OCI-LY1 (cell line): ENCODE data around the gene CPHXL2.

Source experiments
- H2AFZ ChIP-seq: fragments of 200-600 bp; sonication (generic), shearing (Covaris generic); 2 replicates; pipeline ENCODE4 v1.6.0; 2014; ENCODE audit warnings: antibody characterized with exemption, mild to moderate bottlenecking, low read length
- H3F3A ChIP-seq: fragments of 200-600 bp; sonication (generic), shearing (Covaris generic); 2 replicates; pipeline ENCODE4 v1.6.0; 2014; ENCODE audit warnings: mild to moderate bottlenecking, antibody characterized with exemption, low read length, moderate library complexity; ENCODE audit not compliant: insufficient read depth
- H3K27ac ChIP-seq: fragments of 200-600 bp; sonication (generic); 2 replicates; pipeline ENCODE4 v1.5.1; 2014; ENCODE audit warnings: low read length, mixed run types, mild to moderate bottlenecking, low read depth; ENCODE audit not compliant: poor library complexity, severe bottlenecking
- H3K27me3 ChIP-seq: fragments of 200-600 bp; sonication (generic); 2 replicates; pipeline ENCODE4 v1.6.0; 2014; ENCODE audit warnings: antibody characterized with exemption, mild to moderate bottlenecking, low read length, moderate library complexity; ENCODE audit not compliant: insufficient read depth
- H3K36me3 ChIP-seq: fragments of 200-600 bp; sonication (generic); 2 replicates; pipeline ENCODE4 v1.6.1; 2014; ENCODE audit warnings: mild to moderate bottlenecking, antibody characterized with exemption, low read length, moderate library complexity, mixed read lengths; ENCODE audit not compliant: insufficient read depth
- H3K4me1 ChIP-seq: fragments of 200-600 bp; sonication (generic); 2 replicates; pipeline ENCODE4 v1.5.1; 2014; ENCODE audit warnings: mild to moderate bottlenecking, low read length, moderate library complexity; ENCODE audit not compliant: insufficient read depth, severe bottlenecking
- H3K4me2 ChIP-seq: fragments of 200-600 bp; sonication (generic), shearing (Covaris generic); 2 replicates; pipeline ENCODE4 v1.6.1; 2014; ENCODE audit warnings: low read length
- H3K4me3 ChIP-seq: fragments of 200-600 bp; sonication (generic); 2 replicates; pipeline ENCODE4 v1.5.1; 2014; ENCODE audit warnings: low read length, low read depth, mild to moderate bottlenecking, mixed read lengths; ENCODE audit not compliant: poor library complexity, severe bottlenecking
- H3K79me2 ChIP-seq: fragments of 200-600 bp; shearing (Covaris generic); 2 replicates; pipeline ENCODE4 v1.6.1; 2016; ENCODE audit warnings: mixed run types, low read length, mixed read lengths; ENCODE audit not compliant: insufficient read depth
- H3K9ac ChIP-seq: fragments of 200-600 bp; sonication (generic), shearing (Covaris generic); 2 replicates; pipeline ENCODE4 v1.6.1; 2014; ENCODE audit warnings: mild to moderate bottlenecking, low read length, mixed read lengths
- H3K9me2 ChIP-seq: fragments of 200-600 bp; sonication (generic), shearing (Covaris generic); 2 replicates; pipeline ENCODE4 v1.6.1; 2014; ENCODE audit warnings: low read depth, mild to moderate bottlenecking, low read length, mixed read lengths
- H3K9me3 ChIP-seq: fragments of 200-600 bp; shearing (Covaris generic); 2 replicates; pipeline ENCODE4 v1.6.1; 2014; ENCODE audit warnings: low read length, mixed read lengths
- H4K20me1 ChIP-seq: fragments of 200-600 bp; sonication (generic), shearing (Covaris generic); 2 replicates; pipeline ENCODE4 v1.6.0; 2016; ENCODE audit warnings: mild to moderate bottlenecking, low read length; ENCODE audit not compliant: insufficient read depth
- EZH2 ChIP-seq: fragments of 200-600 bp; sonication (generic), shearing (Covaris generic); IDR thresholded peaks from 2 replicates; pipeline ENCODE4 v1.8.0; 2017; ENCODE audit warnings: borderline replicate concordance, mixed run types, mild to moderate bottlenecking, antibody characterized with exemption, low read length, moderate library complexity, mixed read lengths
- TF ChIP-seq, protein P1 (sequence below): fragments of 200-600 bp; sonication (generic), shearing (Covaris generic); IDR thresholded peaks from 2 replicates; pipeline ENCODE4 v1.5.1; 2017; ENCODE audit warnings: mild to moderate bottlenecking, antibody characterized with exemption, low read length, moderate library complexity, mixed read lengths

Gene CPHXL2

DNA sequence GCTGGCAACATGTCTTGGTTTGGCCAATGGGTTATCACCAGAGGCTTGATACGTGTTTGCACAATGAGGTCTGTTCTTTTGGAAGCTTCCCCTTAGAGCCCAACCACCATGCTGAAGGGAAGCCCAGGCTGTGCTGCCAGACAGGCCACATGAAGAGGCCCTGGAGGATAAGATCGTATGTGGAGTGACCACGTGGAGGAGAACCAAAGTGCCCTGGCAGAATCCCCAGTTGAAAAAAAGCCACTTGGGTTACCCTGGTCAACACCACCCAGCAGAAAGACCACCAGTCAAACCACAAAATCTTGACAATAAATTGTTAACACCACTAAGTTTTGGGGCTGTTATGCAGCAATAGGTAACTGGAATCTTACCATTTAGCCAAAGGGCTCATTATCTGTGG lies 46.8 kb downstream of the CPHXL2 start:
- H3K4me1 ChIP-seq, result no peaks in the 10 kb centered on the region
- no peaks in the 10 kb centered on the region for H3K79me2 ChIP-seq
- no peaks in the 10 kb centered on the region for H3K9me2 ChIP-seq
- H3K9me3 ChIP-seq, result no peaks in the 10 kb centered on the region
- no peak overlapping the region for H3K4me2 ChIP-seq
- TF ChIP-seq, protein P1, sequence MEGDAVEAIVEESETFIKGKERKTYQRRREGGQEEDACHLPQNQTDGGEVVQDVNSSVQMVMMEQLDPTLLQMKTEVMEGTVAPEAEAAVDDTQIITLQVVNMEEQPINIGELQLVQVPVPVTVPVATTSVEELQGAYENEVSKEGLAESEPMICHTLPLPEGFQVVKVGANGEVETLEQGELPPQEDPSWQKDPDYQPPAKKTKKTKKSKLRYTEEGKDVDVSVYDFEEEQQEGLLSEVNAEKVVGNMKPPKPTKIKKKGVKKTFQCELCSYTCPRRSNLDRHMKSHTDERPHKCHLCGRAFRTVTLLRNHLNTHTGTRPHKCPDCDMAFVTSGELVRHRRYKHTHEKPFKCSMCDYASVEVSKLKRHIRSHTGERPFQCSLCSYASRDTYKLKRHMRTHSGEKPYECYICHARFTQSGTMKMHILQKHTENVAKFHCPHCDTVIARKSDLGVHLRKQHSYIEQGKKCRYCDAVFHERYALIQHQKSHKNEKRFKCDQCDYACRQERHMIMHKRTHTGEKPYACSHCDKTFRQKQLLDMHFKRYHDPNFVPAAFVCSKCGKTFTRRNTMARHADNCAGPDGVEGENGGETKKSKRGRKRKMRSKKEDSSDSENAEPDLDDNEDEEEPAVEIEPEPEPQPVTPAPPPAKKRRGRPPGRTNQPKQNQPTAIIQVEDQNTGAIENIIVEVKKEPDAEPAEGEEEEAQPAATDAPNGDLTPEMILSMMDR, result no peak
- no peak for TF ChIP-seq EZH2
- H3K27me3 ChIP-seq, result no peaks in the 10 kb centered on the region
- no peak overlapping the region for H3K9ac ChIP-seq
- no peak overlapping the region for H2AFZ ChIP-seq
- no peak overlapping the region for H3K27ac ChIP-seq
- no peak overlapping the region for H3K4me3 ChIP-seq
- no peaks in the 10 kb centered on the region for H4K20me1 ChIP-seq
- H3K36me3 ChIP-seq, result peaks cover 93% of the 10 kb centered on the region
- no peaks in the 10 kb centered on the region; the same call in 1 of the 2 replicates for H3F3A ChIP-seq

DNA sequence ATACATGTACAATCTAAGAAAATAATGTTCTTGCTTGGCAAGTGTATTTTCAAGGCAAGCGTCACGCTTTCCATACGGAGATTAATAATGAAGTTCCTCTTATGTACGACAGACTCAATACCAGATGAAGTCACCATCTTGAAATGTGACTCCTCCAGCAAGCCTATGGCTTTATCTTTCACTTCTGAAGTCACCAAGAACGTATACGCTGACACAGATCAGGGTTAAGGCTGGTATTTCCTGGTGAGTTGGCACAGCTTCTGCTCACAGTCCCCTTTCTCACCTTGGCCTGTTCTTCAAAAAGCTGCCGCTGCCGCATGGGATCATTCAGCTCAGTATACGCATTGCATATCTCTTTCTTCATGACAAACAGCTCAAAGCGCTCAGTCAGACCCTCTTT lies 47.7 kb downstream of the CPHXL2 start:
- H3K9me3 ChIP-seq, result no peaks in the 10 kb centered on the region
- H3K27ac ChIP-seq, result no peak overlapping the region
- no peak overlapping the region for H3K4me2 ChIP-seq
- no peaks in the 10 kb centered on the region for H4K20me1 ChIP-seq
- H2AFZ ChIP-seq, result no peak overlapping the region
- no peak overlapping the region for H3K9ac ChIP-seq
- no peaks in the 10 kb centered on the region for H3K79me2 ChIP-seq
- H3K36me3 ChIP-seq, result peaks cover 84% of the 10 kb centered on the region
- TF ChIP-seq EZH2, result no peak
- TF ChIP-seq, protein P1, result no peak
- no peaks in the 10 kb centered on the region for H3K4me1 ChIP-seq
- no peaks in the 10 kb centered on the region for H3K9me2 ChIP-seq
- no peak overlapping the region for H3K4me3 ChIP-seq
- no peaks in the 10 kb centered on the region for H3K27me3 ChIP-seq
- H3F3A ChIP-seq, result no peaks in the 10 kb centered on the region; the same call in 1 of the 2 replicates

DNA sequence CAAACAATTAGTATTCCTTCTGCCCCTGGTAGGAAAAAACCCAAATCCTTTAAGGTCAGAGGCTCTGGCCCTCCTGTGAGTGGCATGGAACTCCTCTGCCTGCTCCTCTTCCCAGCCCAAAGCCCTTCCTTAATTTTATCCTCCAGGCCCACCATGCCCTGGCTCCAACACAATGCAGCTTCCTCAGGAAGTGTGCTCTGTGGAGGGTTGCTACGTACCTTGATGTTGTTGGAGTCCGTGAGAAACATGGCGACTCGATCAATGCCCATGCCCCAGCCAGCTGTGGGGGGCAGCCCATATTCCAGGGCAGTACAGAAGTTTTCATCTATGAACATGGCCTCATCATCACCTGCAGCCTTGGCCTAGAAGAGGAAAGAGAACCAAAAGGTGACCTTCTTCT lies 48.5 kb downstream of the CPHXL2 start:
- no peak overlapping the region for H2AFZ ChIP-seq
- H3K9me2 ChIP-seq, result no peaks in the 10 kb centered on the region
- H3K36me3 ChIP-seq, result peaks cover 76% of the 10 kb centered on the region
- no peak overlapping the region for H3K4me3 ChIP-seq
- H3K4me1 ChIP-seq, result peaks cover 4% of the 10 kb centered on the region
- H3K9me3 ChIP-seq, result no peaks in the 10 kb centered on the region
- H3K27ac ChIP-seq, result no peak overlapping the region
- no peaks in the 10 kb centered on the region for H3K27me3 ChIP-seq
- H4K20me1 ChIP-seq, result no peaks in the 10 kb centered on the region
- H3K4me2 ChIP-seq, result no peak overlapping the region
- no peaks in the 10 kb centered on the region for H3K79me2 ChIP-seq
- TF ChIP-seq, protein P1, result no peak
- no peak for TF ChIP-seq EZH2
- H3K9ac ChIP-seq, result no peak overlapping the region
- no peaks in the 10 kb centered on the region; the same call in 1 of the 2 replicates for H3F3A ChIP-seq
